NK-92 (cell line): ENCODE results near the gene KPNA6.
"Not testable (repeated sequence)": the region's sequence is repeated elsewhere in the genome, so short reads cannot be mapped to it uniquely, and the experiment has no call there.

Experiments
- DNase-seq: peaks from one replicate; lab custom pipeline; 2025; ENCODE audit not compliant: unreplicated experiment; lab: John Stamatoyannopoulos, UW

The KPNA6 gene

GRCh38 chr1:32107742-32108661 lies at the start of gene KPNA6:
TSS of gene KPNA6 (plus strand) at chr1:32108056. CDS start at chr1:32108131, 75 bp downstream.
- peak; percentile 36 for DNase-seq

DNA sequence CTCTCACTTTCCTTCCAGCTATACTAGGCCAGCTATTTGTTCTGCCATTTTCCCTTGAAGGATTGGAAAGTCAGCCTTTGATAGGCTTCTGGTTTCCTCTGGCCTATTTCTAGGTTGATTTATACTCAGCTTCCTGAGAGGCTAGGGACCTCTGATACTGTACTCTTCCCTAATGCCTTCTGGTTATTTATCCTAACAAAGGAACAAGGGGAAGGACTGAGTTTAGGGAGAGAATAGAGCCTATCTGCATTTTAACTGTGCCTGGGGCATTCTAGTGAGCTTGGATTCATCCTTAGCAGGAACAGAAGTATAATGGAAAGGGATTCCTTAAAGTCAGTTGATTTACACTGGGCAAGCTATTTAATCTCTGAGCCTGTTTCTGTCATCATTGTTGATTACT lies 46.9 kb upstream of the KPNA6 start:
- no peak for DNase-seq

- no peak for DNase-seq
These were observed 45.0 kb upstream of the KPNA6 start for GRCh38 chr1:32062867-32063230.

DNA sequence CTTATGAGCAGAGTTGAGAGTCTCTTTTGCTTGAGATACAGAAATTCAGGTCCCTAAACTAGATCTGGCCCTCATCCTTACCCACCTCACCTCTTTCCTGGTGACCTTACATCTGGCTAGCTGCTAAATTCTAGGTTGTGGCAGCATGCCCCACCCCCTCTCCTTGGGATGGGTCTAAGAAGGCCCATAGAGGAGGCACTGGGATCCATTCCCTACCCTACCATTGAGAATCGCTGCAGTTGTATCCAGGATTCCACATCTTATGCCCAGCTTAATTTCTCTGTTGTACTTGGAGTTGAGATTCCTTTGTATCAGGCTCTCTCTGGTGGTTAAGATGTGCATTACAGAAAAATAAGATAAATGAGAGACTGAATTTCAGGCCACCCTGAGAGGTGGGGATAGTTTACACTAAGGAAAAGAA lies 44.6 kb upstream of the KPNA6 start:
- DNase-seq: no peak

GRCh38 chr1:32065613-32066488 lies 42.0 kb upstream of the KPNA6 start:
- DNase-seq: not testable (repeated sequence)

DNA sequence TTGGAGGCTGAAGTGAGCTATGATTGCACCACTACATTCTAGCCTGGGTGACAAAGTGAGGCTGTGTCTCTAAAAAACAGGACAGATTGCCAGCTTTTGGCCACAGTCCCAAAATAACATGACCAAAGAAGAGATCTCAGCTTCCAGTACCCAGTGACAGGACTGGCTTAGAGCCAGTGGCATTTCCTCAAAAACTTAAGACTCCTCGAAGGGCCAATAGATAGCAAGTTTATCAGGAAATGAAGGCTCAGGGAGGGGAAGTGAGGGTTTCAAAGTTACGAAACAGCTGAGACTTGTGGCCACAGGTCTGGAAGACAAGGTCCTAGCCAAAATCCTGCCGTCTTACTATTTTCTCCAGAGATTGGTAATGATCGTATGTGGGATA lies 41.4 kb upstream of the KPNA6 start:
- DNase-seq: no peak

DNA sequence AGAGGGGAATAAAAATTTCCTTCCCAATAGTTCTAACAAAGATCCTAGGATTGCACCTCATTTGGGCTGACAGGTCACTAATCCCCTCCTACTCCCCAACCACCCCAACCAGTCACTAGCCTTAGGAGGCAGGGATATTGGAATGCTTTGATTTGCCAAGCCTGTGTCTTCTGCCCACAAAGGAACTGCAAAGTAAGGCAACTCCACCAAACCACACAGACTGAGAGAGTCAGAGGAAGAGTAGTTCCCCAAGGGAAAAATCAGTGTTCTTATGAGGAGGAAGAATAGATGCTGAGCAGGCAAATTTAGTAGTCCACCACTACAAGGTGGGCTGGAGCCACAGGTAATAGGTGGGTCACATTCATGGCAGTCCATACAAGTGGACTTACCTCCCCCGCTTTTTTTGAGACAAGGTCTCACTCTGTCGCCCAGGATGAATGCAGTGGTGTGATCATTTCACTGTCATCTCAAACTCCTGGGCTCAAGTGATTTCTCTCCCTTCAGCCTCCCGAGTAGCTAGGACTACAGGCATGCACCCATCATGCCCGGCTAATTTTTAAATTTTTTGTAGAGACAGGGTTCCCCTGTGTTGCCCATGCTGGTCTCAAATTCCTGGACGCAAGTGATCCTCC lies 38.8 kb upstream of the KPNA6 start:
- DNase-seq: no peak

DNA sequence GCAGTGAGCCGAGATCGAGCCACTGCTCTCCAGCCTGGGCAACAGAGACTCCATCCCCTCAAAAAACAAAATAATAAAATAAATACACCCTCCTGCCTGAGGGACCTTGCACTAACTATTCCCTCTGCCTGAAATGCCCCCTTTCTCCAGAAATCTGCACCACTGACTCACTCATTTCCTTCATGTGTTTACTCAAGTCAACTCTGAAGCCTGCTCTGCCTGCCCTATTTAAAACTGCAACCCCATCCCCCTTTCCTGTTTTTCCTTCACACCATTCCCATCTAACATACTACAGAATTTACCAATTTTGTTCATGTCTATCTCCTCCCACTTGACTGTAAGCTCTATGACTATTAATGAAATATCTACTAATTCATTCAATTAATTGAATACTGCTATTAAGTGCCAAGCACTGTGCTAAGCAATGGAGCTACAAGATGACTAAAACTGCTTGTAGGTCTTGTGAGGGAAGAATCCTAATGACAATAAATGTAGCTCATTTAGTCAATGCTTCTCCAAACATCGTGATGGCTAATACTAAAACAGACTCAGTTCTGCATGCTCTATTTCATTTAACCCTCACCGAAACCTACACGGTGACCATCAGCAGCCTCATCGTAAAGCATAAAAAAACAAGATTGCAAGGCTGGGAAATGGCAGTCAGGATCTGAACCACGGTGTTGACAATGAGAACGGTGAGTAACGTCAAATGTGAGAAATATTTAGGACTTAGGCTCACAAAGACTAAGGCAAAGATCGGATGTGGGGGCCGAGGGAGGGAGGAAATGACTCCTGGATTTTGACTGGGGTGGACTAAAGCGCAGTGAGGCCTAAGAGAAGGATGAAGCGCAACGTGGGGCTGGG lies 35.9 kb upstream of the KPNA6 start:
- DNase-seq: no peak

DNA sequence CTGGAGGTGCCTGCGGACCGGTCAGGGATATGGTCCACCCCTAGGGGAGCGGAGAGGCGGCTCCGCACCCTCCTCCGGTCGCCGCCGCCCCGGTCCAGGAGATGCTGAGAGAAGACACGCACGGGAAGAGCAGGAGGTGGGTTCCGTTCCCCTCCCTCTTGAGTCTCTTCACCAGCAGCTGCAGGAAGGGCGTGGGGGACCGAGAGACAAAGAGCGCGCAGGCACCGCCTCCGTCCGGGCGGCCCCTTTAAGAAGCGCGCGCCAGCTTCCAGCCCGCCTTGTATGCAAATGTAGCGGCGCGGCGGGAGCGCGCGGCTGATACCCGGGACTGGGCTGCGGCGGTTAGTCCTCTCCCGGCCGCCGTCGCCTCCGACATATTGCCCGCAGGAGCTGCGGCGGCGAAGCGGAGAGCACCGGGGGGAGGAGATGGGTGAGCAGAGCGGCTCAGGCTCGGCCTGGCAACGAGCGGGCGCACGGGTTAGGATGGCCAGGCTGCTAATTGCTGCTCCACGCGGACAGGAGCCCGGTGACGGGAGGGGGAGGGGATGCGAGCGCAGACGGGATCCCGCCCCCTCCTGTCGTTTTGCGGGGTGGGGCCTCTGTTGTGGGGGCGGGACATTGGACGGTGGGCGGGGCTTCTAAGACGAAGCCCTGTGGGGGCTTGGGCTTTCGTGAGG lies 35.1 kb upstream of the KPNA6 start, which contains the start of gene TMEM39B:
TMEM39B (plus strand) TSS at position 318 of the 677 bp plus-strand sequence; CDS start at position 427, 109 bp downstream.
- peak; percentile 48 for DNase-seq

DNA sequence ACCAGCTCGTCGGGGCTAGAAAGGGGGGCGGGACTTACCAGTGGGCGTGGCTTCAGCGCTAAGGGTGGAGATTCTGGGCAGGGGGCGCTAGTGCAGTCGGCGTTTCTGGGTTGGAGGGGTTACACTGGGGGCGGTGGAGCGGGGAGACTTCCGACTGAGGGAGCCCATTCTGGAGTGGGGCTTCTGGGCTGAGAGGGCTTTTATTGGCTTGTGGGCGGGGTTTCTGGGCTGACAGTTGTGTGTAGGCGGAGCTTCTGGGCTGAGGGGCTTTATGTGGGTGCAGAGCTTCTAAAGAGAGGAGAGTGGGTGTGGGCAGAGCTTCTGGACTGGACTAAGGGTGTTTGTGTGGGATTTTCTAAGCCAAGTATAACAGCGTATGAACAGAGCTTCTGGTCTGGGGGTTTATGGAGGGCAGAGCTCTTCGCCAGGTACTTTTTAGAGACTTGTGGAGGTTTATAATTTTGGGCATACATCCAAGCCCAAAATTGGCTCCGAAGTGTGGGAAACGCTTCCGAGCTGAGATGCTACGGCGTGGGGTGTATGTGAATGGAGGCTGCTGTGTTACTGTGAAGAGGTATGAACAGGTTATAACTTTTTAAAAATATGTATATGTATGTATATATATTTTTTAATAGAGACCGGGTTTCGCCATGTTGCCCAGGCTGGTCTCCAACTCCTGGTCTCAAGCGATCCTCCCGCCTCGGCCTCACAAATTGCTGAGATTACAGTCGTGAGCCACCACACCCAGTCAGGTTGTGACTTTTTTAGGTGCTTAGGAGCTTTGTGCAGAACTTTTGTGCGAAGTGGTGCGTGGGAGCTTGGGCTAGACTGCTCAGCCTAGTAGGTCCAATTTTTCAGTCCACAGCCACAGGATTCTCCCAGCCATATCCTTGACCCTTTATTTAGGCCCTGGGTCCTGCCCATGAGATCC lies 34.3 kb upstream of the KPNA6 start:
- DNase-seq: peak; percentile 40

GRCh38 chr1:32074841-32075240 lies 33.0 kb upstream of the KPNA6 start:
- no peak for DNase-seq

DNA sequence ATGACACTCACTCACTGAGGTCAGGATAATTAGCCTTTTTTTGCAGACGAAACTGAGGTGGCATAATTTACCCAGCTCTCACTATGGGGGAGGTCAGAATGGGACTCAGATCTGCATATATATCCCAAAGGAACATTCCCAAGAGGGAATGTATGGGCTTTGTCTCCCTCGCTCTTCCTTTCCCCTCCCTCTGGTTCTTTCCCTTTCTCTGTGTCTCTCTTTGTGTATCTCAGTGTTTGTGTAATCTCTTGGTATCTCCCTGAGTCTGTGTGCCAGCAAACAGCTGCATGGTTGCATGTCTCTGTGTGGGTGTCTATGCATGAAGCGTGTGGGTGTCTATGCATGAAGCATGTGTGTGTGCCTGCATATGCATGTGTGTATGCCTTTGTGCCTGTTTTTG lies 30.4 kb upstream of the KPNA6 start:
- DNase-seq: no peak

- no peak for DNase-seq
These were observed 25.8 kb upstream of the KPNA6 start for GRCh38 chr1:32082022-32082421.

DNA sequence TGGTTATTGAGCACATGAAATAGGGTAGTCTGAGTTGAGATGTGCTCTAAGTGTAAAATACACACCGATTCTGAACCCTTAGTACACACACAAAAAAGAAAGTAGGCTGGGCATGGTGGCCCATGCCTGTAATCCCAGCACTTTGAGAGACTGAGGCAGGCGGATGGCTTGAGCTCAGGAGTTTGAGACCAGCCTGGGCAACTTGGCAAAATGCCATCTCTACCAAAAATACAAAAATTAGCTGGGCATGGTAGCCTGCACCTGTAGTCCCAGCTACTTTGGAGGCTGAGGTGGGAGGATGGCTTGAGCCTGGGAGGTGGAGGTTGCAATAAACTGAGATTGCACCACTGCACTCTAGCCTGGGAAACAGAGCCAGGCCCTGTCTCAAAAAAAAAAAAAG lies 21.5 kb upstream of the KPNA6 start:
- not testable (repeated sequence) for DNase-seq

- DNase-seq: no peak
These were observed 16.7 kb upstream of the KPNA6 start for GRCh38 chr1:32091176-32091575.

- DNase-seq: no peak
These were observed 16.3 kb upstream of the KPNA6 start for GRCh38 chr1:32091591-32091990.

DNA sequence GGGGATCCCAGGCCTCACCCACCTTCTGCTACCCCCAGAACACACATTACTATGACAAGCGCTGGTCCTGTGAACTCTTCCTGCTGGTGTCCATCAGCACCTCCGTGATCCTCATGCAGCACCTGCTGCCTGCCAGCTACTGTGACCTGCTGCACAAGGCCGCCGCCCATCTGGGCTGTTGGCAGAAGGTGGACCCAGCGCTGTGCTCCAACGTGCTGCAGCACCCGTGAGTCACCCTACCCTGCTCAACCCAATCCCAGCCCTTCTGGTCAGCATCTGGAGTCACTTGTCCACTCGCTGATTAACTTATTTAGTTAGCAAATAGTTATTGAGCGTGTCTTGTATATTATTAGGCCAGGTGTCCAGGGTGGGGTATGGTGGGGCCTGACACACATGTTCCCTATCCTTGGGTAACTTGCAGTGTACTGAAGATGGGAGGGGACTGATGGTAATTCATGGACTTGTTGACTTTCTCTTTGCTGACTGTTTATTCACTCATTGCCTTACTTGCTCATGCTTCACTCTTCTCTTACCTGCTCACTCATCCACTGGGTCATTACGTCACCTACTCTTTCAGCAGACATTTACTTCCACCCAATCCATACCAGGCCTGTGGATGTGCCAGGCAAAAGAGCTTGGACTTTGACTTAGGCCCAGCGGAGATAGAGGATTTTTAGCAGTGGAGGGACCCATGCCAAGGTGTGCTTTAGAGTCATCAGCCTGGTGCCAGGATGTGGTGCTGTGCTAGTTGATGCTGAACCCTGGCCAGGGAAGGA lies 12.9 kb upstream of the KPNA6 start:
- DNase-seq: no peak

DNA sequence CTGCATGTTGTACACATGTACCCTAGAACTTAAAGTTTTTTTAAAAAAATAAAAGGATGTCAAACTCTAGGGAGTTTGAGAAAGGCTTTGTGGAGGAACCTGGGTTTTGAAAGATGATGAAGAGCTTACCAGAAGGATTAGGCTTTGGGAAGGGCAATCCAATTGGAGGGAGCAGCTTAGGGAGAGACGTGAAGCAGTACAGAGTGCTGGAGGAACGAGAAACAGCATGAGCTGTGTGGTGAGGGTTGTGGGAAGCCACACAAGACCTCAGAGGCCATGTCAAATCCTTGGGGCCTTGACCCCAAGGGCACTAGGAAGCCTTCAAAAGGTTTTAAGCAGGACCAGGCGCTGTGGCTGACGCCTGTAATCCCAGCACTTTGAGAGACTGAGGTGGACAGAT lies 8.4 kb upstream of the KPNA6 start:
- DNase-seq: no peak
